Nephron progenitor cell (in vitro differentiated cells): ENCODE measurements around the gene MKRN2.

Experiments used
- DNase-seq: peaks from one replicate; pipeline ENCODE4 v3.0.0; 2021
- H3K27ac Mint-ChIP-seq: 2 replicates; pipeline ENCODE4 v1.8.0; 2021; ENCODE audit warnings: mild to moderate bottlenecking, moderate library complexity, mixed read lengths
- H3K27me3 Mint-ChIP-seq: 2 replicates; pipeline ENCODE4 v1.8.0; 2021; ENCODE audit warnings: mild to moderate bottlenecking, low read depth, mixed read lengths; ENCODE audit not compliant: poor library complexity
- H3K36me3 Mint-ChIP-seq: 2 replicates; pipeline ENCODE4 v1.8.0; 2021; ENCODE audit warnings: low read depth, mixed read lengths
- H3K4me1 Mint-ChIP-seq: 2 replicates; pipeline ENCODE4 v1.8.0; 2021; ENCODE audit warnings: mixed read lengths
- H3K4me3 Mint-ChIP-seq: 2 replicates; pipeline ENCODE4 v1.8.0; 2021; ENCODE audit warnings: mild to moderate bottlenecking, moderate library complexity, mixed read lengths
- H3K9me3 Mint-ChIP-seq: 2 replicates; pipeline ENCODE4 v1.8.0; 2021; ENCODE audit warnings: mild to moderate bottlenecking, moderate library complexity, mixed read lengths
- CTCF ChIP-seq: fragments of 200-600 bp; sonication (generic); IDR thresholded peaks from 2 replicates; pipeline ENCODE4 v1.5.0; 2021; ENCODE audit warnings: antibody characterized with exemption

The MKRN2 gene

GRCh38 chr3:12591456-12591855 lies 34.6 kb downstream of the MKRN2 start:
- no peak overlapping the region for H3K4me3 Mint-ChIP-seq
- DNase-seq = no peak
- H3K27me3 Mint-ChIP-seq = no peaks in the 10 kb centered on the region
- H3K9me3 Mint-ChIP-seq = no peaks in the 10 kb centered on the region
- H3K27ac Mint-ChIP-seq = peak overlapping the region; percentile 75
- no peak for TF ChIP-seq CTCF
- peaks cover 75% of the 10 kb centered on the region for H3K36me3 Mint-ChIP-seq
- H3K4me1 Mint-ChIP-seq = no peaks in the 10 kb centered on the region

- Mint-ChIP-seq H3K4me1 (no peaks in the 10 kb centered on the region), H3K27me3 (no peaks in the 10 kb centered on the region), H3K27ac (peak overlapping the region; percentile 75), H3K4me3 (no peak overlapping the region), H3K36me3 (peaks cover 77% of the 10 kb centered on the region), H3K9me3 (no peaks in the 10 kb centered on the region)
- DNase-seq = no peak
- no peak for TF ChIP-seq CTCF
Observed at GRCh38 chr3:12591997-12592715, 35.3 kb downstream of the MKRN2 start.

GRCh38 chr3:12593473-12593872 lies 36.6 kb downstream of the MKRN2 start:
- no peaks in the 10 kb centered on the region for H3K27me3 Mint-ChIP-seq
- no peak for DNase-seq
- H3K4me1 Mint-ChIP-seq = no peaks in the 10 kb centered on the region
- no peaks in the 10 kb centered on the region for H3K9me3 Mint-ChIP-seq
- peak overlapping the region; percentile 95 for H3K27ac Mint-ChIP-seq
- peaks cover 78% of the 10 kb centered on the region for H3K36me3 Mint-ChIP-seq
- no peak overlapping the region for H3K4me3 Mint-ChIP-seq
- no peak for TF ChIP-seq CTCF

- H3K9me3 Mint-ChIP-seq = no peaks in the 10 kb centered on the region
- H3K27me3 Mint-ChIP-seq = no peaks in the 10 kb centered on the region
- H3K27ac Mint-ChIP-seq = peak overlapping the region; percentile 64
- no peak overlapping the region for H3K4me3 Mint-ChIP-seq
- DNase-seq = no peak
- H3K36me3 Mint-ChIP-seq = peaks cover 74% of the 10 kb centered on the region
- TF ChIP-seq CTCF = no peak
- H3K4me1 Mint-ChIP-seq = no peaks in the 10 kb centered on the region
Observed at GRCh38 chr3:12598890-12599289, 42.0 kb downstream of the MKRN2 start.

- peaks cover 66% of the 10 kb centered on the region for H3K36me3 Mint-ChIP-seq
- no peak overlapping the region for H3K4me3 Mint-ChIP-seq
- no peaks in the 10 kb centered on the region for H3K27me3 Mint-ChIP-seq
- no peaks in the 10 kb centered on the region for H3K4me1 Mint-ChIP-seq
- DNase-seq = no peak
- TF ChIP-seq CTCF = no peak
- no peaks in the 10 kb centered on the region for H3K9me3 Mint-ChIP-seq
- no peak overlapping the region for H3K27ac Mint-ChIP-seq
Observed at GRCh38 chr3:12601072-12601471, 44.2 kb downstream of the MKRN2 start.

- TF ChIP-seq CTCF = no peak
- H3K9me3 Mint-ChIP-seq = no peaks in the 10 kb centered on the region
- H3K4me3 Mint-ChIP-seq = no peak overlapping the region
- no peaks in the 10 kb centered on the region for H3K4me1 Mint-ChIP-seq
- no peak for DNase-seq
- H3K27ac Mint-ChIP-seq = no peak overlapping the region
- H3K27me3 Mint-ChIP-seq = peaks cover 3% of the 10 kb centered on the region
- H3K36me3 Mint-ChIP-seq = peaks cover 70% of the 10 kb centered on the region
Observed at GRCh38 chr3:12603969-12604368, 47.1 kb downstream of the MKRN2 start.
